ENCODE data around the gene SLC44A3. TPM values are rescaled to one million over a fixed set of nuclear protein-coding genes. Genes with fewer than 3 reads are reported as not detected.
"Not testable (repeated sequence)": the region's sequence is repeated elsewhere in the genome, so short reads cannot be mapped to it uniquely, and the experiment has no call there.

SLC44A3 gene
- total and polyA plus RNA-seq, 2 donors = 4.7 to 6.8 TPM

- no peak overlapping the region for H3K4me3 ChIP-seq (ENCODE audit: low read length in 2 of 2)
- H3K9me3 ChIP-seq (ENCODE audit: control insufficient read depth in 2 of 2, insufficient read depth in 1 of 2, low read length in 1 of 2) = no peaks in the 10 kb centered on the region
- H3K4me1 ChIP-seq (ENCODE audit: control insufficient read depth in 2 of 2, insufficient read depth in 2 of 2, low read length in 2 of 2) = peaks cover 0 to 6% of the 10 kb centered on the region in 2 donors
- no peak overlapping the region for H3K27ac ChIP-seq (ENCODE audit: low read depth in 1 of 2, low read length in 1 of 2)
- no peaks in the 10 kb centered on the region for H3K27me3 ChIP-seq (ENCODE audit: control insufficient read depth in 2 of 2, insufficient read depth in 1 of 2, low read length in 1 of 2)
- no peak for DNase-seq (ENCODE audit: low read depth in 6 of 9, low spot score in 9 of 9)
- 98% methylated on average over 2 of the region's 2 CpGs for WGBS
- no peaks in the 10 kb centered on the region for H3K36me3 ChIP-seq (ENCODE audit: control insufficient read depth in 2 of 2, insufficient read depth in 2 of 2, low read length in 1 of 2)
Measured at GRCh38 chr1:94934551-94934950, 114.4 kb downstream of the SLC44A3 start.

DNA sequence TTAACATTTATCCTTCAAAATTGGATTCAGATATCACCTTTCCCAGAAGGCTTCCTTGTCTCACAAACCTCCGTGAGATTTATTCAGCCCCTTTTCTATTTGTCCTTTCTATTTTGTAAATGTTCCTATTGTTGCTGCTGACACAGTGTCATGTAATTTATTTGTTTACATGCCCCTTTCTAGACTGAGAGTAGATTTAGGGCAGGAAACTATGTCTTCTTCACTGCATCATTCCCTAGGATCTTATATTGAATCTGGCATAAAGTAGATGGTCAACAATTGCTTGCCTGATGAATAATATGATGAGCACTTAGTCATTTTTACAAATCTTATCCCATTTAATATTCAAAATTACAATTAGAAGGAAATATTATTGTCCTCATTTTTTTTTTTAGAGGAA lies 114.9 kb downstream of the SLC44A3 start:
- 97% methylated on average over 1 of the region's 1 CpG for WGBS
- Histone ChIP-seq H3K9me3 (ENCODE audit: control insufficient read depth in 2 of 2, insufficient read depth in 1 of 2, low read length in 1 of 2) (no peaks in the 10 kb centered on the region), H3K4me3 (ENCODE audit: low read length in 2 of 2) (no peak overlapping the region), H3K36me3 (ENCODE audit: control insufficient read depth in 2 of 2, insufficient read depth in 2 of 2, low read length in 1 of 2) (no peaks in the 10 kb centered on the region), H3K27ac (ENCODE audit: low read depth in 1 of 2, low read length in 1 of 2) (no peak overlapping the region), H3K27me3 (ENCODE audit: control insufficient read depth in 2 of 2, insufficient read depth in 1 of 2, low read length in 1 of 2) (no peaks in the 10 kb centered on the region), H3K4me1 (ENCODE audit: control insufficient read depth in 2 of 2, insufficient read depth in 2 of 2, low read length in 2 of 2) (peaks cover 0 to 6% of the 10 kb centered on the region in 2 donors)
- no peak for DNase-seq (ENCODE audit: low read depth in 6 of 9, low spot score in 9 of 9)

DNA sequence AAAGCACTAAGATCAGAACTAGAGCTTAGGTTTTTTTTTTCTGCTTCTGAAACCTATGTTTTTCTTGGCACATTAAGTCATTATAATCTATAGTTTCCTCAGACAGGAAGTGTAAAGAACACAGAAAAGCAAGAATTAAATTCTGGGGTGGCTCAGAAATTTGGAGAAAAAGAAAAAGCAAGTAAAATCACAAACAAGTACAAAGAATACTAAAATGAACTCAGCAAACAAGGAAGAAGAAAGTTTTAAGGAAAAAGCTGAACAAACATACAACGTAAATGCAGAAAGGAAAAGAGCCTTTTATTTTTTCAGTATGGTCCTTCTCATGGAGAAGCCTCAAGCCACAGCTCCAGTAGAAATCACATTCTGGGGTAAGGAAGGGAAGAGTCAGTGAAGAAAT lies 115.3 kb downstream of the SLC44A3 start:
- Histone ChIP-seq H3K4me3 (ENCODE audit: low read length in 2 of 2) (no peak overlapping the region), H3K9me3 (ENCODE audit: control insufficient read depth in 2 of 2, insufficient read depth in 1 of 2, low read length in 1 of 2) (no peaks in the 10 kb centered on the region), H3K27ac (ENCODE audit: low read depth in 1 of 2, low read length in 1 of 2) (no peak overlapping the region), H3K36me3 (ENCODE audit: control insufficient read depth in 2 of 2, insufficient read depth in 2 of 2, low read length in 1 of 2) (no peaks in the 10 kb centered on the region), H3K27me3 (ENCODE audit: control insufficient read depth in 2 of 2, insufficient read depth in 1 of 2, low read length in 1 of 2) (no peaks in the 10 kb centered on the region), H3K4me1 (ENCODE audit: control insufficient read depth in 2 of 2, insufficient read depth in 2 of 2, low read length in 2 of 2) (peaks cover 0 to 6% of the 10 kb centered on the region in 2 donors)
- DNase-seq (ENCODE audit: low read depth in 6 of 9, low spot score in 9 of 9) = no peak
- WGBS = 70% methylated on average over 1 of the region's 1 CpG

DNA sequence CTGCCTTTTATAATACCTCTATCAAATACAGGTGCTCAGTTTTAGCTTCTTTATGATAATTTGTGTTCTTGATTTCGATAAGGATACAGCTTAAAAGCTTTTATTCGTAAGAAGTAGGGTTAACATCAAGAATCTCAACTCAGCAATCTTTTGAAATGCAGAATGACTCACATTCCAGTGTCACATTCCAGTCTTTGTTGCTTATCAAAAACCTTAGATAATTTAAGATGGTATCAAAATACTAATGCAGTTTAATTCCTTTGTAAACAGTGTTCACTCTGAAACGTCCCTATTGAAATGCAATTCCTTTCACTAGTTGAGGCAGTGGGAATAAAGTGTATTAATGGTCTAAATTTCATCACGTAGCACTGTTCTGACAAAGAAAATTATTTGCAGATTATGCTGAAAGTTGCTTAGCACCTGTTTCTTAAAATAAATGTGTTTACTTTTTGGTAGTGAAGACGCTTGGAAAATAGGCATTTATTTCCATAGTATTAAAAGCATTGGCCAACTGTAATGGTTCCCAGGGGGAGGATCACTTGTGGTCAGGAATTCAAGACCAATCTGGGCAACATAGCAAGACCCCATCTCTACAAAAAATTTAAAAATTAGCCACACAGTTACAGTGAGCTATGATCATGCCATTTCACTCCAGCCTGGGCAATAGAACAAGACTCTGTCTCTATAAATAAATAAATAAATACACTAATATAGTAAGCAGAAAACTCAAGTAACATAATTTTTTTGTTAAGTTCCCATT lies 116.9 kb downstream of the SLC44A3 start:
- no peak for DNase-seq (ENCODE audit: low read depth in 6 of 9, low spot score in 9 of 9)
- no peaks in the 10 kb centered on the region for H3K36me3 ChIP-seq (ENCODE audit: control insufficient read depth in 2 of 2, insufficient read depth in 2 of 2, low read length in 1 of 2)
- WGBS = 94% methylated on average over 5 of the region's 5 CpGs
- H3K27ac ChIP-seq (ENCODE audit: low read depth in 1 of 2, low read length in 1 of 2) = no peak overlapping the region
- no peaks in the 10 kb centered on the region for H3K9me3 ChIP-seq (ENCODE audit: control insufficient read depth in 2 of 2, insufficient read depth in 1 of 2, low read length in 1 of 2)
- H3K27me3 ChIP-seq (ENCODE audit: control insufficient read depth in 2 of 2, insufficient read depth in 1 of 2, low read length in 1 of 2) = no peaks in the 10 kb centered on the region
- H3K4me1 ChIP-seq (ENCODE audit: control insufficient read depth in 2 of 2, insufficient read depth in 2 of 2, low read length in 2 of 2) = peaks cover 0 to 6% of the 10 kb centered on the region in 2 donors
- no peak overlapping the region for H3K4me3 ChIP-seq (ENCODE audit: low read length in 2 of 2)

DNA sequence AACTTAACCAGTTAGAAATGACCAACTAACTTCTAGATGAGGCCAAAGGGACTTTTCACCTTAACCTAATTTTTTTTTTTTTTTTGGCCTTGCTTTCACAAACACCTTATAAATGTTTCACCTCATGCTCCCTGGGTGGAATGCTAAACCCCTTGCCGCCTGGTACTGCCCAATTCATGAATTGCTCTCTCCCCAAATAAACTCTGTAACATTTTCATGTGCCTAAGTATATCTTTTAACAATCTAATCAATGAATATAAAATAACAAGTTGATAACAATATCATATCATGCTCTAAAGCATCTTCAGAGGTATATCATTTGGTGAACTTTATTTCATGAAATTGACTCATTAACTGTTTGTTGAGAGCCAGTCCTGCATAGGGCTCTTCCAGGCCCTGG lies 117.7 kb downstream of the SLC44A3 start:
- peaks cover 0 to 6% of the 10 kb centered on the region in 2 donors for H3K4me1 ChIP-seq (ENCODE audit: control insufficient read depth in 2 of 2, insufficient read depth in 2 of 2, low read length in 2 of 2)
- H3K4me3 ChIP-seq (ENCODE audit: low read length in 2 of 2) = no peak overlapping the region
- H3K27me3 ChIP-seq (ENCODE audit: control insufficient read depth in 2 of 2, insufficient read depth in 1 of 2, low read length in 1 of 2) = no peaks in the 10 kb centered on the region
- 98% methylated on average over 1 of the region's 1 CpG for WGBS
- no peak overlapping the region for H3K27ac ChIP-seq (ENCODE audit: low read depth in 1 of 2, low read length in 1 of 2)
- H3K9me3 ChIP-seq (ENCODE audit: control insufficient read depth in 2 of 2, insufficient read depth in 1 of 2, low read length in 1 of 2) = no peaks in the 10 kb centered on the region
- no peaks in the 10 kb centered on the region for H3K36me3 ChIP-seq (ENCODE audit: control insufficient read depth in 2 of 2, insufficient read depth in 2 of 2, low read length in 1 of 2)
- DNase-seq (ENCODE audit: low read depth in 6 of 9, low spot score in 9 of 9) = no peak

- Histone ChIP-seq H3K27ac (ENCODE audit: low read depth in 1 of 2, low read length in 1 of 2) (no peak overlapping the region), H3K36me3 (ENCODE audit: control insufficient read depth in 2 of 2, insufficient read depth in 2 of 2, low read length in 1 of 2) (no peaks in the 10 kb centered on the region), H3K9me3 (ENCODE audit: control insufficient read depth in 2 of 2, insufficient read depth in 1 of 2, low read length in 1 of 2) (no peaks in the 10 kb centered on the region), H3K27me3 (ENCODE audit: control insufficient read depth in 2 of 2, insufficient read depth in 1 of 2, low read length in 1 of 2) (no peaks in the 10 kb centered on the region), H3K4me1 (ENCODE audit: control insufficient read depth in 2 of 2, insufficient read depth in 2 of 2, low read length in 2 of 2) (peaks cover 0 to 5% of the 10 kb centered on the region in 2 donors), H3K4me3 (ENCODE audit: low read length in 2 of 2) (no peak overlapping the region)
- DNase-seq (ENCODE audit: low read depth in 6 of 9, low spot score in 9 of 9) = no peak
- WGBS = 96% methylated on average over 3 of the region's 3 CpGs
Measured at GRCh38 chr1:94940738-94941137, 120.6 kb downstream of the SLC44A3 start.

DNA sequence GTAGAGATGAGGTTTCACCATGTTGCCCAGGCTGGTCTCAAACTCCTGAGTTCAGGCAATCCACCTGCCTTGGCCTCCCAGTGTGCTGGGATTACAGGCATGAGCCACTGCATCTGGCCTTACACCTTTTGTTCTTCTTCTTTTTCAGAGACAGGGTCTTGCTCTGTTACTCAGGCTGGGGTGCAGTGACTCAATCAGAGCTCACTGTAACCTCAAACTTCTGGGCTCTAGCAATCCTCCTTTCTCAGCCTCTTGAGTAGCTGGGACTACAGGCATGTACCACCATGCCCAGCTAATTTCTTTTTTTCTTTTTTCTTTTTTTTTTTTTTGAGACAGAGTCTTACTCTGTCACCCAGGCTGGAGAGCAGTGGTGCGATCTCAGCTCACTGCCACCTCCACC lies 121.3 kb downstream of the SLC44A3 start:
- H3K4me1 ChIP-seq (ENCODE audit: control insufficient read depth in 2 of 2, insufficient read depth in 2 of 2, low read length in 2 of 2); H3K36me3 ChIP-seq (ENCODE audit: control insufficient read depth in 2 of 2, insufficient read depth in 2 of 2, low read length in 1 of 2); H3K4me3 ChIP-seq (ENCODE audit: low read length in 2 of 2); H3K9me3 ChIP-seq (ENCODE audit: control insufficient read depth in 2 of 2, insufficient read depth in 1 of 2, low read length in 1 of 2); H3K27ac ChIP-seq (ENCODE audit: low read depth in 1 of 2, low read length in 1 of 2); H3K27me3 ChIP-seq (ENCODE audit: control insufficient read depth in 2 of 2, insufficient read depth in 1 of 2, low read length in 1 of 2); DNase-seq (ENCODE audit: low read depth in 6 of 9, low spot score in 9 of 9): not testable (repeated sequence)
- 91% methylated on average over 1 of the region's 1 CpG for WGBS

- WGBS = 83% methylated on average over 8 of the region's 8 CpGs
- no peak for DNase-seq (ENCODE audit: low read depth in 6 of 9, low spot score in 9 of 9)
- Histone ChIP-seq H3K4me1 (ENCODE audit: control insufficient read depth in 2 of 2, insufficient read depth in 2 of 2, low read length in 2 of 2) (peaks cover 0 to 10% of the 10 kb centered on the region in 2 donors), H3K27me3 (ENCODE audit: control insufficient read depth in 2 of 2, insufficient read depth in 1 of 2, low read length in 1 of 2) (no peaks in the 10 kb centered on the region), H3K36me3 (ENCODE audit: control insufficient read depth in 2 of 2, insufficient read depth in 2 of 2, low read length in 1 of 2) (no peaks in the 10 kb centered on the region), H3K4me3 (ENCODE audit: low read length in 2 of 2) (no peak overlapping the region), H3K9me3 (ENCODE audit: control insufficient read depth in 2 of 2, insufficient read depth in 1 of 2, low read length in 1 of 2) (no peaks in the 10 kb centered on the region), H3K27ac (ENCODE audit: low read depth in 1 of 2, low read length in 1 of 2) (no peak overlapping the region)
Measured at GRCh38 chr1:94942171-94943128, 122.3 kb downstream of the SLC44A3 start.

All from thymus (tissue), 11 donors.